Forelimb muscle (tissue), 1 donor: Measurements from ENCODE around the gene CEACAM19. TPM values are rescaled to one million over a fixed set of nuclear protein-coding genes. Genes with fewer than 3 reads are reported as not detected.
"Not testable (repeated sequence)": the region's sequence is repeated elsewhere in the genome, so short reads cannot be mapped to it uniquely, and the experiment has no call there.

ENCODE experiments used
- DNase-seq: peaks from one replicate; pipeline ENCODE4 v3.0.0-alpha.2; 2013; ENCODE audit warnings: low read depth
- polyA plus RNA-seq: library from polyadenylated mRNA; unstranded; fragments of 120-200 nt; gene quantifications from one replicate; pipeline ENCODE4 v1.2.1, GENCODE V29; 2013; ENCODE audit not compliant: insufficient read length

The CEACAM19 gene
- polyA plus RNA-seq, 1 donor = 8.0 TPM

- DNase-seq = no peak
Measured at GRCh38 chr19:44700547-44700946, 29.3 kb downstream of the CEACAM19 start.

GRCh38 chr19:44701228-44701627, 29.9 kb downstream of the CEACAM19 start:
- DNase-seq = no peak

GRCh38 chr19:44702551-44703176, 31.4 kb downstream of the CEACAM19 start:
- no peak for DNase-seq

- no peak for DNase-seq
Measured at GRCh38 chr19:44703336-44704078, 32.2 kb downstream of the CEACAM19 start.

GRCh38 chr19:44704982-44705381, 33.7 kb downstream of the CEACAM19 start:
- no peak for DNase-seq

- no peak for DNase-seq
Measured at GRCh38 chr19:44705502-44706010, 34.3 kb downstream of the CEACAM19 start.

GRCh38 chr19:44706506-44707236, 35.4 kb downstream of the CEACAM19 start:
- DNase-seq = no peak

GRCh38 chr19:44707794-44708193, 36.5 kb downstream of the CEACAM19 start:
- DNase-seq = no peak

GRCh38 chr19:44708940-44709339, 37.7 kb downstream of the CEACAM19 start:
- DNase-seq = no peak

- not testable (repeated sequence) for DNase-seq
Measured at GRCh38 chr19:44709434-44710266, 38.4 kb downstream of the CEACAM19 start.

GRCh38 chr19:44710483-44710882, 39.2 kb downstream of the CEACAM19 start:
- DNase-seq = no peak

GRCh38 chr19:44712864-44713515, 41.7 kb downstream of the CEACAM19 start:
- no peak for DNase-seq

GRCh38 chr19:44714597-44715169, 43.4 kb downstream of the CEACAM19 start:
- no peak for DNase-seq

GRCh38 chr19:44717603-44718002, 46.3 kb downstream of the CEACAM19 start:
- no peak for DNase-seq

- no peak for DNase-seq
Measured at GRCh38 chr19:44718441-44719261, 47.4 kb downstream of the CEACAM19 start.

- DNase-seq = no peak
Measured at GRCh38 chr19:44719262-44719701, 48.0 kb downstream of the CEACAM19 start.

GRCh38 chr19:44720396-44720795, 49.1 kb downstream of the CEACAM19 start:
- not testable (repeated sequence) for DNase-seq

- DNase-seq = no peak
Measured at GRCh38 chr19:44720945-44721344, 49.7 kb downstream of the CEACAM19 start.

- not testable (repeated sequence) for DNase-seq
Measured at GRCh38 chr19:44721369-44721768, 50.1 kb downstream of the CEACAM19 start.
